Measurements from ENCODE around the gene SYNGAP1. TPM values are rescaled to one million over a fixed set of nuclear protein-coding genes. Genes with fewer than 3 reads are reported as not detected.

Gene SYNGAP1
- total and polyA plus RNA-seq, 9 of the 15 experiments (the other 6 are each of a cell fraction or from before 2014, with no cell fraction given) = 0.01 to 22.8 (median 3.2) TPM

DNA sequence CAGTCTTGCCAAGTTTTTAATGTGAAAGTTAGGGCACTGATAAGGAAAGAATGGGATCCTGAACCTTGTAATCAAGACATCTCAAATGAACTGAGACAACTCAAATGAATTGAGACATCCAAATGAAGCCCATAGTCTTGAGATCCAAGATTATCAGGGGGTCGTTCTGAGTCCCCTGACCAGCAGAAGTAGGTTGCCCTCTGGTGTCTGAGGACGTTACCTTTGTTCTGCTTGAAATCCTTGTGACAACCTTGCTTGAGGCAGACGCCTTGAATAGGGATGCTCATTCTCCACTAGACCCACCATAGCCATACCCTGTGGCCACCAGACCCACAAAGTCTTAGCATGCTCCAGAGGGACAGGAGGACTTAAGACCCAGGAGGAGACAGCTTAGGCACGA is 72.2 kb downstream of the SYNGAP1 start (continued):
- TF ChIP-seq, protein P1, sequence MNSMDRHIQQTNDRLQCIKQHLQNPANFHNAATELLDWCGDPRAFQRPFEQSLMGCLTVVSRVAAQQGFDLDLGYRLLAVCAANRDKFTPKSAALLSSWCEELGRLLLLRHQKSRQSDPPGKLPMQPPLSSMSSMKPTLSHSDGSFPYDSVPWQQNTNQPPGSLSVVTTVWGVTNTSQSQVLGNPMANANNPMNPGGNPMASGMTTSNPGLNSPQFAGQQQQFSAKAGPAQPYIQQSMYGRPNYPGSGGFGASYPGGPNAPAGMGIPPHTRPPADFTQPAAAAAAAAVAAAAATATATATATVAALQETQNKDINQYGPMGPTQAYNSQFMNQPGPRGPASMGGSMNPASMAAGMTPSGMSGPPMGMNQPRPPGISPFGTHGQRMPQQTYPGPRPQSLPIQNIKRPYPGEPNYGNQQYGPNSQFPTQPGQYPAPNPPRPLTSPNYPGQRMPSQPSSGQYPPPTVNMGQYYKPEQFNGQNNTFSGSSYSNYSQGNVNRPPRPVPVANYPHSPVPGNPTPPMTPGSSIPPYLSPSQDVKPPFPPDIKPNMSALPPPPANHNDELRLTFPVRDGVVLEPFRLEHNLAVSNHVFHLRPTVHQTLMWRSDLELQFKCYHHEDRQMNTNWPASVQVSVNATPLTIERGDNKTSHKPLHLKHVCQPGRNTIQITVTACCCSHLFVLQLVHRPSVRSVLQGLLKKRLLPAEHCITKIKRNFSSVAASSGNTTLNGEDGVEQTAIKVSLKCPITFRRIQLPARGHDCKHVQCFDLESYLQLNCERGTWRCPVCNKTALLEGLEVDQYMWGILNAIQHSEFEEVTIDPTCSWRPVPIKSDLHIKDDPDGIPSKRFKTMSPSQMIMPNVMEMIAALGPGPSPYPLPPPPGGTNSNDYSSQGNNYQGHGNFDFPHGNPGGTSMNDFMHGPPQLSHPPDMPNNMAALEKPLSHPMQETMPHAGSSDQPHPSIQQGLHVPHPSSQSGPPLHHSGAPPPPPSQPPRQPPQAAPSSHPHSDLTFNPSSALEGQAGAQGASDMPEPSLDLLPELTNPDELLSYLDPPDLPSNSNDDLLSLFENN (IDR thresholded peaks at IDR 0.05; ENCODE audit: low read depth in 2 of 2, low read length in 2 of 2) = no peak

DNA sequence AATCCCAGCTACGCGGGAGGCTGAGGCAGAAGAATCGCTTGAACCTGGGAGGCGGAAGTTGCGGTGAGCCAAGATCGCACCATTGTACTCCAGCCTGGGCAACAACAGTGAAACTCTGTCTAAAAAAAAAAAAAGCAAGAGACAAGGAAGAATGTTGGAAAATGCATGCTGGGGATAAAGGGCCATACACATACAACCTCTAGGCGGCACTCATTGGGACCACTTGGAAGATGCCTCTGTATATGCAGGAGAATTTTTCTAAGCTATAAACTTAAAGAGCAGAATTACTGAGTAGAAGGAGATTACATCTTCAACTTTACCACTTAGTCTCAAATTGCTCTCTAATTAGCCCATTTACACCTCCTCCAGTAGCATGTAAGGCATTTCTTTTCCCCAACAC is 77.3 kb downstream of the SYNGAP1 start:
- TF ChIP-seq SMAD3 (CRISPR knock-in tag; conservative IDR thresholded peaks at IDR 0.05) (no peak), CTCF (IDR thresholded peaks at IDR 0.05 in 2 of 3, conservative IDR thresholded peaks at IDR 0.05 in 1 of 3; ENCODE audit: insufficient read depth in 2 of 3, low read depth in 1 of 3, low read length in 3 of 3) (peak in 2 of 3 experiments; percentile 21 to 42; a peak in 2 of 6 replicates), ZBTB33 (CRISPR knock-in tag; IDR thresholded peaks at IDR 0.05) (0 out of 2 replicates have a peak, but pooled peaks have one; percentile 29), RAD21 (CRISPR knock-in tag; conservative IDR thresholded peaks at IDR 0.05 in 1 of 2, IDR thresholded peaks at IDR 0.05 in 1 of 2) (peak in 1 of 2 experiments; percentile 22; a peak in 1 of 4 replicates), CAMTA2 (CRISPR knock-in tag; conservative IDR thresholded peaks at IDR 0.05) (no peak)
- POLR2A ChIA-PET = interaction anchor here (0.5 to 1.4 kb wide), 3 partner anchors 16 to 1576 kb away, joined by 3 to 5 read pairs (median 4); partner anchors contain the start of genes RPS18 and VPS52
- Histone ChIP-seq H3K27me3 (ENCODE audit: control insufficient read depth in 2 of 2, insufficient read depth in 2 of 2, low read length in 2 of 2) (no peaks in the 10 kb centered on the region), H3K4me3 (no peak overlapping the region), H3K4me1 (replicated peaks in 1 of 2; ENCODE audit: control insufficient read depth in 2 of 2, insufficient read depth in 2 of 2, low read length in 2 of 2) (peaks cover 0 to 10% of the 10 kb centered on the region in 2 experiments; a peak in 2 of 5 replicates), H4K20me1 (replicated peaks; ENCODE audit: control insufficient read depth, insufficient read depth, low read length) (no peaks in the 10 kb centered on the region), H3K9me3 (replicated peaks; ENCODE audit: control insufficient read depth, insufficient read depth, low read depth, low read length) (peaks cover 2% of the 10 kb centered on the region; the same call in 1 of the 2 replicates), H3K79me2 (ENCODE audit: control insufficient read depth, insufficient read depth, low read length) (no peaks in the 10 kb centered on the region), H3K9me1 (ENCODE audit: control insufficient read depth, insufficient read depth, low read length) (no peaks in the 10 kb centered on the region), H3K36me3 (ENCODE audit: control insufficient read depth, insufficient read depth, low read length) (no peaks in the 10 kb centered on the region), H2AFZ (ENCODE audit: low read depth, low read length) (peak overlapping the region; percentile 44), H3K4me2 (ENCODE audit: insufficient read depth, low read length) (no peak overlapping the region), H3K27ac (ENCODE audit: extremely low read depth, low read depth, low read length) (no peak overlapping the region), H3K9ac (ENCODE audit: insufficient read depth in 1 of 2, low read depth in 2 of 2, low read length in 2 of 2) (no peak overlapping the region)
- intact Hi-C loops (cut with micrococcal nuclease) = no loop called here
- DNase-seq (ENCODE audit: extremely low read depth in 1 of 4, low spot score in 3 of 4) = no peak
- FAIRE-seq = peak; percentile 62
- BruUV-seq (replicated peaks) = no TSS peak
- 64% methylated on average over 7 of the region's 7 CpGs for WGBS (ENCODE audit: insufficient coverage, low coverage, missing lambda C conversion rate)
- CTCF ChIA-PET (ENCODE audit: low intra/inter-chr PET ratio) = interaction anchor here (0.7 kb wide), 1 partner anchor 38 kb away, joined by 4 read pairs; no protein-coding TSS in a partner anchor
- ATAC-seq = peak; percentile 78
- in situ Hi-C loops (cut with MboI) = no loop called here
